Neural progenitor cell (in vitro differentiated cells): ENCODE measurements around the gene SPARCL1. TPM values are rescaled to one million over a fixed set of nuclear protein-coding genes. Genes with fewer than 3 reads are reported as not detected.

Source experiments
- DNase-seq: peaks from one replicate; pipeline ENCODE4 v3.0.0-alpha.2; 2016; ENCODE audit warnings: low spot score
- H2AFZ ChIP-seq: fragments of 200-600 bp; sonication (generic); replicated peaks from 2 replicates; pipeline ENCODE4 v1.6.1; 2016; ENCODE audit warnings: antibody characterized with exemption
- H3F3A ChIP-seq: fragments of 200-600 bp; sonication (generic); 2 replicates; pipeline ENCODE4 v1.6.1; 2016; ENCODE audit warnings: antibody characterized with exemption, low read depth
- H3K27ac ChIP-seq: fragments of 200-600 bp; sonication (generic); 2 replicates; pipeline ENCODE4 v1.5.1; 2016; ENCODE audit warnings: mild to moderate bottlenecking
- H3K27me3 ChIP-seq: fragments of 200-600 bp; sonication (generic); 2 replicates; pipeline ENCODE4 v1.6.1; 2016; ENCODE audit warnings: mild to moderate bottlenecking, moderate library complexity
- H3K36me3 ChIP-seq: fragments of 200-600 bp; sonication (generic); 2 replicates; pipeline ENCODE4 v1.5.1; 2016
- H3K4me1 ChIP-seq: fragments of 200-600 bp; sonication (generic); 2 replicates; pipeline ENCODE4 v1.6.1; 2016; ENCODE audit warnings: mixed run types
- H3K4me2 ChIP-seq: fragments of 200-600 bp; sonication (generic); 2 replicates; pipeline ENCODE4 v1.6.1; 2016
- H3K4me3 ChIP-seq: fragments of 200-600 bp; sonication (generic); 2 replicates; pipeline ENCODE4 v1.5.1; 2016
- H3K79me2 ChIP-seq: fragments of 200-600 bp; sonication (generic); 2 replicates; pipeline ENCODE4 v1.6.1; 2016; ENCODE audit warnings: low read depth
- H3K9ac ChIP-seq: fragments of 200-600 bp; sonication (generic); 2 replicates; pipeline ENCODE4 v1.6.1; 2016
- H3K9me3 ChIP-seq: fragments of 200-600 bp; sonication (generic); 2 replicates; pipeline ENCODE4 v1.5.1; 2016; ENCODE audit warnings: low read depth
- H4K20me1 ChIP-seq: fragments of 200-600 bp; sonication (generic); 2 replicates; pipeline ENCODE4 v1.6.1; 2016; ENCODE audit warnings: low read depth
- H3K27ac Mint-ChIP-seq: 3 replicates; pipeline ENCODE4 v1.8.0; 2021; ENCODE audit warnings: mixed read lengths
- H3K27me3 Mint-ChIP-seq: 2 replicates; pipeline ENCODE4 v1.8.0; 2022; ENCODE audit warnings: low read depth, mild to moderate bottlenecking, inconsistent platforms, moderate library complexity, mixed read lengths; ENCODE audit not compliant: insufficient read depth
- H3K36me3 Mint-ChIP-seq: 3 replicates; pipeline ENCODE4 v1.8.0; 2021; ENCODE audit warnings: mixed read lengths
- H3K4me1 Mint-ChIP-seq: 3 replicates; pipeline ENCODE4 v1.8.0; 2021; ENCODE audit warnings: mixed read lengths
- H3K4me3 Mint-ChIP-seq: 3 replicates; pipeline ENCODE4 v1.8.0; 2021; ENCODE audit warnings: mild to moderate bottlenecking, moderate library complexity, mixed read lengths
- H3K9me3 Mint-ChIP-seq: 3 replicates; pipeline ENCODE4 v1.8.0; 2020; ENCODE audit warnings: mixed read lengths
- EZH2 ChIP-seq: fragments of 200-600 bp; sonication (generic); IDR thresholded peaks from 2 replicates; pipeline ENCODE4 v1.6.1; 2017; ENCODE audit warnings: antibody characterized with exemption, mild to moderate bottlenecking, moderate library complexity
- EZH2phosphoT487 ChIP-seq: fragments of 200-600 bp; sonication (generic); IDR thresholded peaks from 2 replicates; pipeline ENCODE4 v1.6.1; 2017; ENCODE audit warnings: antibody characterized with exemption
- total RNA-seq: library from RNA; depleted of rRNA; stranded (reverse); fragments of >200 nt; gene quantifications from 2 replicates; pipeline ENCODE4 v1.2.3, GENCODE V29; 2015; ENCODE audit warnings: low replicate concordance
- TF ChIP-seq, protein P1 (sequence below): fragments of 200-600 bp; sonication (generic); IDR thresholded peaks from 2 replicates; pipeline ENCODE4 v1.5.1; 2017; ENCODE audit warnings: antibody characterized with exemption, mild to moderate bottlenecking

Gene SPARCL1
- total RNA-seq, 1 donor from 2014 or later: not detected

DNA sequence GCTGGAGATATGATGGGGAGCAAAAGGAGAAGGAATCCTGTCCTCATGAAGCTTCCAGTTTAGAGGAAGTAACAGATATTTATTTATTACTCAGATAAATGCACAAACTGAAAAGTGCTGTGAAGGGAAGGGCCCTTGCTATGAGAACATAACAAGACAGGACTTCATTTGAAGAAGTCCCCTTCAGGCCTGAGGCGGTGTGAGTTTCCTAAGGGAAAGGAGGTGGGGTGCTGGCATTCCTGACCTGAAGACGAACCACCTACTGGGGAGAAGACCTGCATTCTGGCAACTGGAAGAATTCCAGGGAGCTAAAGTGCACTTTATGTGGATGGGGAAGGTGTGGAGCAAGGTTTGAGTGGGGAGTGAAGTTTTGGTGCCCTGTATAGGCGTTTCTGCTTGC, 15.9 kb upstream of the SPARCL1 start:
- H3K9me3 Mint-ChIP-seq: no peaks in the 10 kb centered on the region
- peaks cover 2% of the 10 kb centered on the region for H3K27me3 Mint-ChIP-seq
- Histone ChIP-seq H3K4me1 (peaks cover 8% of the 10 kb centered on the region), H3K27me3 (no peaks in the 10 kb centered on the region), H3K9me3 (no peaks in the 10 kb centered on the region), H3K36me3 (no peaks in the 10 kb centered on the region), H3K4me2 (no peak overlapping the region), H2AFZ (no peak overlapping the region), H3F3A (no peaks in the 10 kb centered on the region), H3K4me3 (no peak overlapping the region), H4K20me1 (no peaks in the 10 kb centered on the region), H3K79me2 (no peaks in the 10 kb centered on the region), H3K9ac (no peak overlapping the region), H3K27ac (no peak overlapping the region)
- H3K4me1 Mint-ChIP-seq: peaks cover 19% of the 10 kb centered on the region
- no peak for DNase-seq
- TF ChIP-seq EZH2: no peak
- TF ChIP-seq EZH2phosphoT487: no peak
- TF ChIP-seq, protein P1, sequence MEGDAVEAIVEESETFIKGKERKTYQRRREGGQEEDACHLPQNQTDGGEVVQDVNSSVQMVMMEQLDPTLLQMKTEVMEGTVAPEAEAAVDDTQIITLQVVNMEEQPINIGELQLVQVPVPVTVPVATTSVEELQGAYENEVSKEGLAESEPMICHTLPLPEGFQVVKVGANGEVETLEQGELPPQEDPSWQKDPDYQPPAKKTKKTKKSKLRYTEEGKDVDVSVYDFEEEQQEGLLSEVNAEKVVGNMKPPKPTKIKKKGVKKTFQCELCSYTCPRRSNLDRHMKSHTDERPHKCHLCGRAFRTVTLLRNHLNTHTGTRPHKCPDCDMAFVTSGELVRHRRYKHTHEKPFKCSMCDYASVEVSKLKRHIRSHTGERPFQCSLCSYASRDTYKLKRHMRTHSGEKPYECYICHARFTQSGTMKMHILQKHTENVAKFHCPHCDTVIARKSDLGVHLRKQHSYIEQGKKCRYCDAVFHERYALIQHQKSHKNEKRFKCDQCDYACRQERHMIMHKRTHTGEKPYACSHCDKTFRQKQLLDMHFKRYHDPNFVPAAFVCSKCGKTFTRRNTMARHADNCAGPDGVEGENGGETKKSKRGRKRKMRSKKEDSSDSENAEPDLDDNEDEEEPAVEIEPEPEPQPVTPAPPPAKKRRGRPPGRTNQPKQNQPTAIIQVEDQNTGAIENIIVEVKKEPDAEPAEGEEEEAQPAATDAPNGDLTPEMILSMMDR: no peak
- H3K36me3 Mint-ChIP-seq: no peaks in the 10 kb centered on the region
- no peak overlapping the region for H3K4me3 Mint-ChIP-seq
- H3K27ac Mint-ChIP-seq: no peak overlapping the region

DNA sequence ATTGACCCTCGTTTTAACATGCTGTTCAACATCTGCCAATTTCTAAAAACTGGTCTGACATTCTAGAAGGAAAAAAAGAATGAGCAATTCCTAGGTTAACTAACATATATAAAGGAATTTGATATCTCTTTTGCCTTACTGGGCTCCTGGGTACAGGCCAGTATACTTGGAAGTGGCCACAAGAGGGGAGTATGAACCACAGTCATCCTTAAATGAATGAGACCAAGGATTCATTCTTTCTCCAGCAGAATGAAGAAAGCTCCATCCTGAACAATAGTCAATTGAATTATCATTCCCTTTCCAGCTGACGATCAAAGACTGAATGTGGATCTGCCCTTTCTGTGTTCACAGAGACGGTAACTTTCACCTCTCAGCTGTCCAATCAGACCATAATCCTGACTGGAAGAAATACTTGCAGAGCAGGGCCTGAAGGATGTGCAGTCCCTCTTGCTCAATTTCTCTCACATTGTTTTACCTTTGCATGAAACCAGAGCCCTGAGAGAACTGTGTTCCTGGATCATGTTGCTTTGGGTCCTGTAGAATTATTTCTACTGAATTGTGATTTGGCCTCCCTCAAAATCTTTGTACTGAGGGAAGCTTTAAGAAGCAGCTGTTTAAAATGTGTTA, 14.8 kb upstream of the SPARCL1 start:
- Histone ChIP-seq H3K9me3 (no peaks in the 10 kb centered on the region), H3K27ac (no peak overlapping the region), H3K79me2 (no peaks in the 10 kb centered on the region), H3K36me3 (no peaks in the 10 kb centered on the region), H3F3A (no peaks in the 10 kb centered on the region), H4K20me1 (no peaks in the 10 kb centered on the region), H3K27me3 (no peaks in the 10 kb centered on the region), H2AFZ (peak overlapping the region; percentile 76), H3K4me2 (no peak overlapping the region), H3K9ac (no peak overlapping the region), H3K4me3 (no peak overlapping the region), H3K4me1 (peaks cover 3% of the 10 kb centered on the region)
- H3K4me3 Mint-ChIP-seq: no peak overlapping the region
- no peak for TF ChIP-seq EZH2
- TF ChIP-seq, protein P1: peak; percentile 73
- no peak overlapping the region for H3K27ac Mint-ChIP-seq
- peaks cover 2% of the 10 kb centered on the region for H3K27me3 Mint-ChIP-seq
- DNase-seq: peak; percentile 64
- H3K9me3 Mint-ChIP-seq: no peaks in the 10 kb centered on the region
- H3K4me1 Mint-ChIP-seq: peaks cover 12% of the 10 kb centered on the region
- H3K36me3 Mint-ChIP-seq: no peaks in the 10 kb centered on the region

DNA sequence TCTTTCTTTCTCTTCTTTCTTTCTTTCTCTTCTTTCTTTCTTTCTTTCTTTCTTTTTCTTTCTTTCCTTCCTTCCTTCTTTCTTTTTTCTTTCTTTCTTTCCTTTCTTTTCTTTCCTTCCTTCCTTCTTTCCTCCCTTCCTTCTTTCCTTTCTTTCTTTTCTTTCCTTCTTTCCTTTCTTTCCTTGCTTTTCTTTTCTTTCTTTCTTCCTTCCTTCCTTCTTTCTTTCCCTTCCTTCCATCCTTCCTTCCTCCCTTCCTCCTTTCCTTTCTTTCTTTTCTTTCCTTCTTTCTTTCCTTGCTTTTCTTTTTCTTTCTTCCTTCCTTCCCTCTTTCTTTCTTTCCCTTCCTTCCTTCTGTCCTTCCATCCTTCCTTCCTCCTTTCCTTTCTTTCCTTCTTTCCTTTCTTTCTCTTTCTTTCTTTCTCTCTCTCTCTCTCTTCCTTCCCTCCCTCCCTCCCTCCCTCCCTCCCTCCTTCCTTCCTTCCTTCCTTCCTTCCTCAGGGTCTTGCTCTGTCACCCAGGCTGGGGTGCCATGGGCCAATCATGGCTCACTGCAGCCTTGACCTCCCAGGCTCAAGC, 13.6 kb upstream of the SPARCL1 start:
- peaks cover 2% of the 10 kb centered on the region for H3K27me3 Mint-ChIP-seq
- no peaks in the 10 kb centered on the region for H3K36me3 Mint-ChIP-seq

More for the DNA sequence above, 13.6 kb upstream of the SPARCL1 start:
- H2AFZ ChIP-seq: no peak overlapping the region
- Mint-ChIP-seq H3K4me3 (no peak overlapping the region), H3K4me1 (peaks cover 12% of the 10 kb centered on the region), H3K27ac (no peak overlapping the region), H3K9me3 (peaks cover 1% of the 10 kb centered on the region)
- no peaks in the 10 kb centered on the region for H3K9me3 ChIP-seq
- H3K36me3 ChIP-seq: no peaks in the 10 kb centered on the region
- no peaks in the 10 kb centered on the region for H4K20me1 ChIP-seq
- TF ChIP-seq, protein P1: no peak
- TF ChIP-seq EZH2: no peak
- TF ChIP-seq EZH2phosphoT487: no peak
- H3K4me3 ChIP-seq: no peak overlapping the region
- no peak overlapping the region for H3K4me2 ChIP-seq
- H3K27ac ChIP-seq: no peak overlapping the region
- no peak overlapping the region for H3K9ac ChIP-seq
- no peaks in the 10 kb centered on the region for H3F3A ChIP-seq
- peaks cover 3% of the 10 kb centered on the region for H3K4me1 ChIP-seq
- DNase-seq: no peak
- H3K79me2 ChIP-seq: no peaks in the 10 kb centered on the region
- no peaks in the 10 kb centered on the region for H3K27me3 ChIP-seq
